Keratinocyte (primary cell): ENCODE measurements around the gene SPATA24.
A peak's percentile ranks its signal among the peaks of the same experiment; 100 is the strongest.

Experiments used
- CTCF ChIP-seq, 3 experiments: IDR thresholded peaks in 1 of 3; conservative IDR thresholded peaks in 1 of 3; optimal IDR thresholded peaks in 1 of 3; 2 replicates in 2 of 3; 3 replicates in 1 of 3; pipeline versions ENCODE3 to v1.5.1; 2011; ENCODE audit warnings: low read length in 3 of 3, mild to moderate bottlenecking in 3 of 3, moderate library complexity in 2 of 3, control low read depth in 1 of 3, inconsistent platforms in 1 of 3; ENCODE audit not compliant: insufficient read depth in 2 of 3; ENCODE audit errors: extremely low read depth in 1 of 3
- EZH2 ChIP-seq: IDR thresholded peaks from one replicate; pipeline ENCODE4 v1.6.1; 2012; ENCODE audit warnings: inconsistent platforms, mild to moderate bottlenecking, low read length, moderate library complexity

- peak; percentile 56 to 92 (median 72) for TF ChIP-seq CTCF (optimal IDR thresholded peaks at IDR 0.05 in 1 of 3, IDR thresholded peaks at IDR 0.05 in 1 of 3, conservative IDR thresholded peaks at IDR 0.05 in 1 of 3; ENCODE audit: extremely low read depth in 1 of 3, insufficient read depth in 2 of 3, low read length in 3 of 3)
- TF ChIP-seq EZH2, result no peak
Observed at GRCh38 chr5:139422307-139422893, 18.5 kb upstream of the SPATA24 start.
